ENCODE data around the gene MRPS16. TPM values are rescaled to one million over a fixed set of nuclear protein-coding genes. Genes with fewer than 3 reads are reported as not detected.

MRPS16 gene
- total and polyA plus RNA-seq, 9 of the 15 experiments (the other 6 are each of a cell fraction or from before 2014, with no cell fraction given): 65.0 to 239 (median 146) TPM

GRCh38 chr10:73263693-73264347 is 11.4 kb upstream of the MRPS16 start:
- ChIA-PET CTCF (ENCODE audit: low intra/inter-chr PET ratio) (interaction anchor here (1.1 to 2.1 kb wide), 2 partner anchors 378 to 380 kb away, joined by 4 to 13 read pairs; no protein-coding TSS in a partner anchor), POLR2A (interaction anchor here (0.9 to 4.1 kb wide), 6 partner anchors 9 to 30 kb away, joined by 3 to 26 read pairs (median 6); partner anchors contain the start of genes DNAJC9 and MRPS16)
- intact Hi-C loops (cut with micrococcal nuclease): loop anchor here (1.0 kb wide), 2 partner anchors 265 to 380 kb away; no protein-coding TSS in a partner anchor
- peaks cover 10% of the 10 kb centered on the region; the same call in 1 of the 2 replicates for H3K9me3 ChIP-seq (replicated peaks; ENCODE audit: control insufficient read depth, insufficient read depth, low read depth, low read length)
- peak; percentile 73 for FAIRE-seq
- H3K4me1 ChIP-seq (replicated peaks in 1 of 2; ENCODE audit: control insufficient read depth in 2 of 2, insufficient read depth in 2 of 2, low read length in 2 of 2): peaks cover 0 to 7% of the 10 kb centered on the region in 2 experiments; a peak in 2 of 5 replicates
- no peaks in the 10 kb centered on the region for H3K27me3 ChIP-seq (ENCODE audit: control insufficient read depth in 2 of 2, insufficient read depth in 2 of 2, low read length in 2 of 2)
- BruUV-seq (replicated peaks): no TSS peak
- H3K79me2 ChIP-seq (ENCODE audit: control insufficient read depth, insufficient read depth, low read length): no peaks in the 10 kb centered on the region
- no peak overlapping the region for H3K4me2 ChIP-seq (ENCODE audit: insufficient read depth, low read length)
- DNase-seq (ENCODE audit: extremely low read depth in 1 of 4, low spot score in 3 of 4): peak in 3 of 4 experiments; percentile 17 to 39 (median 21)
- no peaks in the 10 kb centered on the region for H3K36me3 ChIP-seq (ENCODE audit: control insufficient read depth, insufficient read depth, low read length)
- peak; percentile 55; the same call in 2 of the 3 replicates for ATAC-seq
- no peaks in the 10 kb centered on the region for H4K20me1 ChIP-seq (replicated peaks; ENCODE audit: control insufficient read depth, insufficient read depth, low read length)
- WGBS (ENCODE audit: insufficient coverage, low coverage, missing lambda C conversion rate): 0% methylated on average over 1 of the region's 1 CpG
- no peak overlapping the region for H3K27ac ChIP-seq (ENCODE audit: extremely low read depth, low read depth, low read length)
- no peaks in the 10 kb centered on the region for H3K9me1 ChIP-seq (ENCODE audit: control insufficient read depth, insufficient read depth, low read length)
- H2AFZ ChIP-seq (ENCODE audit: low read depth, low read length): peak overlapping the region; percentile 21; the same call in 1 of the 2 replicates
- in situ Hi-C loops (cut with MboI): no loop called here
- H3K9ac ChIP-seq (ENCODE audit: insufficient read depth in 1 of 2, low read depth in 2 of 2, low read length in 2 of 2): no peak overlapping the region
- H3K4me3 ChIP-seq: no peak overlapping the region
- TF ChIP-seq DMBX1 (CRISPR knock-in tag; IDR thresholded peaks at IDR 0.05; ENCODE audit: borderline replicate concordance) (0 out of 2 replicates have a peak, but pooled peaks have one; percentile 37), NFIC (IDR thresholded peaks at IDR 0.05) (peak; percentile 82), PRDM10 (IDR thresholded peaks at IDR 0.05; ENCODE audit: partially characterized antibody) (peak; percentile 13), RAD21 (CRISPR knock-in tag; conservative IDR thresholded peaks at IDR 0.05 in 1 of 2, IDR thresholded peaks at IDR 0.05 in 1 of 2) (peak; percentile 55 to 72), RBM34 (IDR thresholded peaks at IDR 0.05; ENCODE audit: borderline replicate concordance, insufficient read depth, low read length) (no peak), MAFG (tag; conservative IDR thresholded peaks at IDR 0.05) (no peak), ARID1B (IDR thresholded peaks at IDR 0.05) (0 out of 2 replicates have a peak, but pooled peaks have one; percentile 13), ZNF408 (CRISPR knock-in tag; IDR thresholded peaks at IDR 0.05; ENCODE audit: low read depth) (no peak), FOSL1 (tag; conservative IDR thresholded peaks at IDR 0.05) (peak; percentile 25; the same call in 1 of the 2 replicates)
- TF ChIP-seq, protein P1, sequence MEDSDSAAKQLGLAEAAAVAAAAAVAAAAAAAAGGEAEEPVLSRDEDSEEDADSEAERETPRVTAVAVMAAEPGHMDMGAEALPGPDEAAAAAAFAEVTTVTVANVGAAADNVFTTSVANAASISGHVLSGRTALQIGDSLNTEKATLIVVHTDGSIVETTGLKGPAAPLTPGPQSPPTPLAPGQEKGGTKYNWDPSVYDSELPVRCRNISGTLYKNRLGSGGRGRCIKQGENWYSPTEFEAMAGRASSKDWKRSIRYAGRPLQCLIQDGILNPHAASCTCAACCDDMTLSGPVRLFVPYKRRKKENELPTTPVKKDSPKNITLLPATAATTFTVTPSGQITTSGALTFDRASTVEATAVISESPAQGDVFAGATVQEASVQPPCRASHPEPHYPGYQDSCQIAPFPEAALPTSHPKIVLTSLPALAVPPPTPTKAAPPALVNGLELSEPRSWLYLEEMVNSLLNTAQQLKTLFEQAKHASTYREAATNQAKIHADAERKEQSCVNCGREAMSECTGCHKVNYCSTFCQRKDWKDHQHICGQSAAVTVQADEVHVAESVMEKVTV (CRISPR knock-in tag; IDR thresholded peaks at IDR 0.05): peak; percentile 69
- TF ChIP-seq, protein P2, sequence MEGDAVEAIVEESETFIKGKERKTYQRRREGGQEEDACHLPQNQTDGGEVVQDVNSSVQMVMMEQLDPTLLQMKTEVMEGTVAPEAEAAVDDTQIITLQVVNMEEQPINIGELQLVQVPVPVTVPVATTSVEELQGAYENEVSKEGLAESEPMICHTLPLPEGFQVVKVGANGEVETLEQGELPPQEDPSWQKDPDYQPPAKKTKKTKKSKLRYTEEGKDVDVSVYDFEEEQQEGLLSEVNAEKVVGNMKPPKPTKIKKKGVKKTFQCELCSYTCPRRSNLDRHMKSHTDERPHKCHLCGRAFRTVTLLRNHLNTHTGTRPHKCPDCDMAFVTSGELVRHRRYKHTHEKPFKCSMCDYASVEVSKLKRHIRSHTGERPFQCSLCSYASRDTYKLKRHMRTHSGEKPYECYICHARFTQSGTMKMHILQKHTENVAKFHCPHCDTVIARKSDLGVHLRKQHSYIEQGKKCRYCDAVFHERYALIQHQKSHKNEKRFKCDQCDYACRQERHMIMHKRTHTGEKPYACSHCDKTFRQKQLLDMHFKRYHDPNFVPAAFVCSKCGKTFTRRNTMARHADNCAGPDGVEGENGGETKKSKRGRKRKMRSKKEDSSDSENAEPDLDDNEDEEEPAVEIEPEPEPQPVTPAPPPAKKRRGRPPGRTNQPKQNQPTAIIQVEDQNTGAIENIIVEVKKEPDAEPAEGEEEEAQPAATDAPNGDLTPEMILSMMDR (IDR thresholded peaks at IDR 0.05 in 2 of 3, conservative IDR thresholded peaks at IDR 0.05 in 1 of 3; ENCODE audit: insufficient read depth in 2 of 3, low read depth in 1 of 3, low read length in 3 of 3): peak; percentile 49 to 75 (median 64); a peak in 4 of 6 replicates
